ENCODE measurements around the gene RBM42. TPM values are rescaled to one million over a fixed set of nuclear protein-coding genes. Genes with fewer than 3 reads are reported as not detected.

RBM42 gene
- total RNA-seq, 1 donor from 2014 or later = 91.3 TPM

GRCh38 chr19:35669974-35670373 is 41.1 kb downstream of the RBM42 start:
- Mint-ChIP-seq H3K36me3 (ENCODE audit: low read depth) (no peaks in the 10 kb centered on the region), H3K9me3 (ENCODE audit: low read depth) (no peaks in the 10 kb centered on the region), H3K27me3 (ENCODE audit: low read depth) (peaks cover 21% of the 10 kb centered on the region), H3K4me1 (ENCODE audit: low read depth) (peaks cover 8% of the 10 kb centered on the region), H3K27ac (ENCODE audit: unreplicated experiment) (no peak overlapping the region), H3K4me3 (ENCODE audit: unreplicated experiment) (no peak overlapping the region)
- TF ChIP-seq CTCF (IDR thresholded peaks at IDR 0.05) = no peak
- DNase-seq (ENCODE audit: low spot score) = no peak

GRCh38 chr19:35670686-35671085 is 41.9 kb downstream of the RBM42 start:
- no peak overlapping the region for H3K4me3 Mint-ChIP-seq (ENCODE audit: unreplicated experiment)
- no peak for TF ChIP-seq CTCF (IDR thresholded peaks at IDR 0.05)
- peaks cover 8% of the 10 kb centered on the region for H3K4me1 Mint-ChIP-seq (ENCODE audit: low read depth)
- no peak overlapping the region for H3K27ac Mint-ChIP-seq (ENCODE audit: unreplicated experiment)
- H3K27me3 Mint-ChIP-seq (ENCODE audit: low read depth) = peaks cover 21% of the 10 kb centered on the region
- H3K9me3 Mint-ChIP-seq (ENCODE audit: low read depth) = no peaks in the 10 kb centered on the region
- no peak for DNase-seq (ENCODE audit: low spot score)
- no peaks in the 10 kb centered on the region for H3K36me3 Mint-ChIP-seq (ENCODE audit: low read depth)

- Mint-ChIP-seq H3K4me1 (ENCODE audit: low read depth) (peaks cover 8% of the 10 kb centered on the region), H3K4me3 (ENCODE audit: unreplicated experiment) (no peak overlapping the region), H3K27me3 (ENCODE audit: low read depth) (peaks cover 25% of the 10 kb centered on the region), H3K36me3 (ENCODE audit: low read depth) (no peaks in the 10 kb centered on the region), H3K27ac (ENCODE audit: unreplicated experiment) (no peak overlapping the region), H3K9me3 (ENCODE audit: low read depth) (no peaks in the 10 kb centered on the region)
- no peak for DNase-seq (ENCODE audit: low spot score)
- no peak for TF ChIP-seq CTCF (IDR thresholded peaks at IDR 0.05)
Measured at GRCh38 chr19:35671818-35672217, 43.0 kb downstream of the RBM42 start.

- DNase-seq (ENCODE audit: low spot score) = no peak
Measured at GRCh38 chr19:35673121-35673804, 44.4 kb downstream of the RBM42 start.

GRCh38 chr19:35675589-35676140 is 46.8 kb downstream of the RBM42 start:
- Mint-ChIP-seq H3K27ac (ENCODE audit: unreplicated experiment) (no peak overlapping the region), H3K4me3 (ENCODE audit: unreplicated experiment) (no peak overlapping the region), H3K27me3 (ENCODE audit: low read depth) (peaks cover 18% of the 10 kb centered on the region), H3K9me3 (ENCODE audit: low read depth) (no peaks in the 10 kb centered on the region), H3K36me3 (ENCODE audit: low read depth) (no peaks in the 10 kb centered on the region), H3K4me1 (ENCODE audit: low read depth) (peaks cover 8% of the 10 kb centered on the region)
- no peak for TF ChIP-seq CTCF (IDR thresholded peaks at IDR 0.05)
- no peak for DNase-seq (ENCODE audit: low spot score)

More at GRCh38 chr19:35673121-35673804, 44.4 kb downstream of the RBM42 start:
- Mint-ChIP-seq H3K4me1 (ENCODE audit: low read depth) (peaks cover 8% of the 10 kb centered on the region), H3K36me3 (ENCODE audit: low read depth) (no peaks in the 10 kb centered on the region), H3K4me3 (ENCODE audit: unreplicated experiment) (peak overlapping the region; percentile 75), H3K27me3 (ENCODE audit: low read depth) (peaks cover 29% of the 10 kb centered on the region), H3K9me3 (ENCODE audit: low read depth) (no peaks in the 10 kb centered on the region), H3K27ac (ENCODE audit: unreplicated experiment) (peak overlapping the region; percentile 36)
- TF ChIP-seq CTCF (IDR thresholded peaks at IDR 0.05) = no peak

Other genes starting within 250 kb of the RBM42 start
- gene FFAR2, start 180.8 kb upstream of the RBM42 start, total RNA-seq = not detected in 3 replicates
- gene KRTDAP, start 138.6 kb upstream of the RBM42 start, total RNA-seq = not detected in 3 replicates
- gene DMKN, start 115.4 kb upstream of the RBM42 start, total RNA-seq = 1.3 to 2.1 TPM in 2 of 3 replicates, not detected in the other
- 0.30 to 0.56 TPM (median 0.36 TPM) in 3 replicates for gene SBSN, start 100.7 kb upstream of the RBM42 start, total RNA-seq
- not detected in 3 replicates for gene GAPDHS, start 95.6 kb upstream of the RBM42 start, total RNA-seq
- 86.3 to 105 TPM (median 90.9 TPM) in 3 replicates for gene TMEM147, start 83.4 kb upstream of the RBM42 start, total RNA-seq
- not detected in 3 replicates for gene ATP4A, start 65.4 kb upstream of the RBM42 start, total RNA-seq
- not detected in 3 replicates for gene PMIS2, start 42.9 kb upstream of the RBM42 start, total RNA-seq
- gene HAUS5, start 16.3 kb upstream of the RBM42 start, total RNA-seq = 7.7 to 17.2 TPM (median 8.4 TPM) in 3 replicates
- gene ETV2, start 12.7 kb downstream of the RBM42 start, total RNA-seq = 1.5 to 1.7 TPM (median 1.6 TPM) in 3 replicates
- gene COX6B1, start 19.3 kb downstream of the RBM42 start, total RNA-seq = 266 to 279 TPM (median 268 TPM) in 3 replicates
- gene UPK1A, start 37.5 kb downstream of the RBM42 start, total RNA-seq = 0.65 TPM in 1 of 3 replicates, not detected in the others
- not detected in 3 replicates for gene ZBTB32, start 75.5 kb downstream of the RBM42 start, total RNA-seq
- 27.3 to 31.5 TPM (median 30.8 TPM) in 3 replicates for gene KMT2B, start 89.0 kb downstream of the RBM42 start, total RNA-seq
- 0.59 to 1.4 TPM (median 0.99 TPM) in 3 replicates for gene IGFLR1, start 113.4 kb downstream of the RBM42 start, total RNA-seq
- gene U2AF1L4, start 116.4 kb downstream of the RBM42 start, total RNA-seq = 22.9 to 28.8 TPM (median 24.7 TPM) in 3 replicates
- 59.9 to 71.1 TPM (median 61.8 TPM) in 3 replicates for gene PSENEN, start 116.6 kb downstream of the RBM42 start, total RNA-seq
- 11.9 to 18.6 TPM (median 13.5 TPM) in 3 replicates for gene LIN37, start 119.5 kb downstream of the RBM42 start, total RNA-seq
- 0.75 to 5.7 TPM (median 5.0 TPM) in 3 replicates for gene HSPB6, start 128.0 kb downstream of the RBM42 start, total RNA-seq
- 17.4 to 24.6 TPM (median 20.3 TPM) in 3 replicates for gene PROSER3, start 129.1 kb downstream of the RBM42 start, total RNA-seq
- 8.5 to 14.6 TPM (median 12.0 TPM) in 3 replicates for gene ARHGAP33, start 146.5 kb downstream of the RBM42 start, total RNA-seq
- not detected in 3 replicates for gene PRODH2, start 183.8 kb downstream of the RBM42 start, total RNA-seq
- gene NPHS1, start 223.5 kb downstream of the RBM42 start, total RNA-seq = not detected in 3 replicates
- gene KIRREL2, start 227.9 kb downstream of the RBM42 start, total RNA-seq = 0.22 TPM in 1 of 3 replicates, not detected in the others
- 31.7 to 76.4 TPM (median 66.8 TPM) in 3 replicates for gene APLP1, start 239.5 kb downstream of the RBM42 start, total RNA-seq